Skeletal muscle tissue (tissue), 4 donors: ENCODE measurements around the gene PAM. TPM values are rescaled to one million over a fixed set of nuclear protein-coding genes. Genes with fewer than 3 reads are reported as not detected.
"Not testable (repeated sequence)": the region's sequence is repeated elsewhere in the genome, so short reads cannot be mapped to it uniquely, and the experiment has no call there.

ENCODE experiments used
- H3K27ac ChIP-seq: one replicate; pipeline ENCODE4 v1.7.0; 2013; ENCODE audit warnings: mild to moderate bottlenecking, low read depth, low read length, inconsistent platforms
- H3K27me3 ChIP-seq, 3 donors: one replicate each; pipeline ENCODE4 v1.7.0; 2013; ENCODE audit warnings: low read length in 3 of 3; ENCODE audit not compliant: control insufficient read depth in 3 of 3, insufficient read depth in 3 of 3
- H3K36me3 ChIP-seq, 3 donors: one replicate each; pipeline ENCODE4 v1.7.0; 2013; ENCODE audit warnings: low read length in 3 of 3; ENCODE audit not compliant: control insufficient read depth in 3 of 3, insufficient read depth in 3 of 3
- H3K4me1 ChIP-seq, 3 donors: one replicate each; pipeline ENCODE4 v1.7.0; 2013; ENCODE audit warnings: low read length in 3 of 3, mild to moderate bottlenecking in 3 of 3; ENCODE audit not compliant: control insufficient read depth in 3 of 3, insufficient read depth in 3 of 3
- H3K4me3 ChIP-seq, 3 donors: one replicate each; pipeline ENCODE4 v1.7.0; 2013; ENCODE audit warnings: low read length in 3 of 3
- H3K9ac ChIP-seq, 3 donors: one replicate each; pipeline ENCODE4 v1.7.0; 2013; ENCODE audit warnings: low read length in 3 of 3, mild to moderate bottlenecking in 3 of 3, moderate library complexity in 2 of 3, low read depth in 1 of 3
- H3K9me3 ChIP-seq, 3 donors: one replicate each; pipeline ENCODE4 v1.7.0; 2013; ENCODE audit warnings: low read length in 3 of 3; ENCODE audit not compliant: control insufficient read depth in 3 of 3
- total RNA-seq: library from RNA; depleted of rRNA; stranded (reverse); fragments of >200 nt; gene quantifications from one replicate; pipeline ENCODE4 v1.2.3, GENCODE V29; 2014
- donor health status: Osteomylitis.

PAM gene
- total RNA-seq, 1 donor from 2014 or later: 95.5 TPM

DNA sequence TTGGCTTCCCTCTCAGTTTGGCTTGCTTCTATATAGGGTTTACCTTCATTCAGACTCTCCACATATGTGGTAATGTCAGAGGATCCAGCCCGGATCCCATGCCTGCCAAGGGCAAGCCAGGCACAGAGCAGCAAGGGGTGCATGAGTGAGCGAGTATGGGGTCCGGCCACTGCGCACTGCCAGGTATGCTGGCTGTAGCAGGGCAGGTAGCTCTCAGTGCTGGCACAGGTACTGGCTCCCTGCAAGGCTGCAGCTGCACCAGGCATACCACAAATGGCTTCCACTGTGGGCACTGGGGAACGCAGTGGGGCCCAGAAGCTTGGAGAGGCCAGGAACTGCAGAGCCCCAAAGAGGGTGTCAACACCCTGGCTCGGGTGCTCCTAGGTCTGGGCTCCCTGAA, 278.6 kb downstream of the PAM start:
- H3K27ac ChIP-seq: no peak overlapping the region
- H3K9me3 ChIP-seq: no peaks in the 10 kb centered on the region
- H3K4me3 ChIP-seq: no peak overlapping the region
- no peak overlapping the region for H3K9ac ChIP-seq
- H3K4me1 ChIP-seq: peaks cover 0 to 4% (median 0%) of the 10 kb centered on the region in 3 donors
- H3K36me3 ChIP-seq: peaks cover 4 to 21% (median 18%) of the 10 kb centered on the region in 3 donors
- H3K27me3 ChIP-seq: no peaks in the 10 kb centered on the region

DNA sequence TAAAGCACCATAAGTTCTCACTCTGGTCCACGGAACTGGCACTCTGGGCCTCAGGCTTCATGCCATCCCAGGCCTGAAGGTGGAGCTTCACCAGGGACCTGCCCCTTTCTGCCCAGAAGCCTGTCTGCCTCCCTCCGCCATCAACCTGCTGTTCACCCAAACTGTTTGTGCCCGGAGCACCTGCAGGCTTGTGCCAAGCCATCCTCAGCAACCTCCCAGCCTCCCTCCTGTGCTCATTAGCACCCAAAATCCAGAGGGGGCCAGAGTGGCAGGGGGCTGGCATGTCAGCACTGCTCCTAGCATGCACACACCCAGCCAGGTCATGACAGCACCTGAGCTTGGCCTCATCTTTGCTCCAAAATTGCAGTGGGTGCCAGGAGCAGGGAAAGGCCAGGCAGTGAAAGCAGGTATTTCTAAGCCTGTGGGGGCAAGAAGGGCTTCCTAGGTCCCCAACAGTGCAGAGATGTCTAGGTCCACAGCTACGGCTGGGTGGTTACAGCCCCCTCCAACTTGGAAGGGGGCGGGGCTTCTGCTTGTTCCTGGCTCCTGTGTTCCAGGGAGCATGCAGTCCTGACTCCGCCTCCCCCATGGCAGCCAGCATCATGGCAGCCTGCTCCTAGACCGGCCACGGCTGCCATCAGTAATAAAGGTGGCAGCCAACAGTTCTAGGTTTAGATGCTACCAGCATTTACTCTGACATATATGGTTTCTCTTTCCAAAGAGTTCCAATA, 279.7 kb downstream of the PAM start:
- H3K9ac ChIP-seq: no peak overlapping the region

DNA sequence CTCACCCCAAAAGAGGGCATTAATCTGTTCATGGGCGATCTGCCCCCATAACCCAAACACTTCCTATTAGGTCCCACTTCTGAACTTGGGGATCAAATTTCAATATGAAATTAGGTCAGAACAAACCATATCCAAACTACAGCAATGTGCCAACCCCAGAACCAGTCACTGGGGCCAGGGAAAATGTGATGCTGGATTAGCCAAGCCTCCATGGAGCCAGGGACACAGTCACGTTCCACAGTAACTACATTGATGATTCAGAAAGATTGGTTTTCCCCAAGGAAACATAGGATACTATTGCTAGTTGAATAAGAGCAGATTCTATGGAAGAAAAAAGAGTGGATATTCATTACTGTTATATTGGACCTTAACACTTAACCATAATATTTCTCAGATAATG, 280.6 kb downstream of the PAM start:
- Histone ChIP-seq H3K9ac (no peak overlapping the region), H3K36me3 (peaks cover 4 to 7% (median 4%) of the 10 kb centered on the region in 3 donors), H3K4me3 (no peak overlapping the region), H3K27me3 (no peaks in the 10 kb centered on the region), H3K27ac (no peak overlapping the region), H3K4me1 (peaks cover 0 to 4% (median 0%) of the 10 kb centered on the region in 3 donors), H3K9me3 (no peaks in the 10 kb centered on the region)

More for the DNA sequence above, 279.7 kb downstream of the PAM start:
- Histone ChIP-seq H3K4me3 (no peak overlapping the region), H3K36me3 (peaks cover 4 to 15% (median 10%) of the 10 kb centered on the region in 3 donors), H3K4me1 (peaks cover 0 to 4% (median 0%) of the 10 kb centered on the region in 3 donors), H3K9me3 (no peaks in the 10 kb centered on the region), H3K27ac (no peak overlapping the region), H3K27me3 (no peaks in the 10 kb centered on the region)

DNA sequence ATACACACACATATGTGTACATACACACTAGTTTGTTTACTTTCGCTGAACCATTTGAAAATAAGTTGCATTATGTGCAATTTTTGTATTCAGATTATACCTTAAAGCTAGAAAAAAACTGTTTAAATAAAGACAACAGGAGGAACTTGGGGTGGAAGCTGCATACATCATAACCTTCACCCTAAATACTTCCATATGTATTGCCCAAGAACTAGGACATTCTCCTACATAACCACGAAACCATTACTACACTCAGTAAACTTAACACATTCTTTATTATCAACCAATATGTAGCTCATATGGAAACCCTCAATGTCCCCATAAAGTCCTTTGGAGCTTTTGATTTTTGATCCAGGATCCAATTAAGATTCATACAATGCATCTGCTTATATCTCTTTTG, 281.5 kb downstream of the PAM start:
- H3K4me3 ChIP-seq: no peak overlapping the region
- no peaks in the 10 kb centered on the region for H3K27me3 ChIP-seq
- H3K9ac ChIP-seq: no peak overlapping the region
- no peak overlapping the region for H3K27ac ChIP-seq
- peaks cover 4 to 7% (median 4%) of the 10 kb centered on the region in 3 donors for H3K36me3 ChIP-seq
- no peaks in the 10 kb centered on the region for H3K9me3 ChIP-seq
- H3K4me1 ChIP-seq: peaks cover 0 to 4% (median 0%) of the 10 kb centered on the region in 3 donors

DNA sequence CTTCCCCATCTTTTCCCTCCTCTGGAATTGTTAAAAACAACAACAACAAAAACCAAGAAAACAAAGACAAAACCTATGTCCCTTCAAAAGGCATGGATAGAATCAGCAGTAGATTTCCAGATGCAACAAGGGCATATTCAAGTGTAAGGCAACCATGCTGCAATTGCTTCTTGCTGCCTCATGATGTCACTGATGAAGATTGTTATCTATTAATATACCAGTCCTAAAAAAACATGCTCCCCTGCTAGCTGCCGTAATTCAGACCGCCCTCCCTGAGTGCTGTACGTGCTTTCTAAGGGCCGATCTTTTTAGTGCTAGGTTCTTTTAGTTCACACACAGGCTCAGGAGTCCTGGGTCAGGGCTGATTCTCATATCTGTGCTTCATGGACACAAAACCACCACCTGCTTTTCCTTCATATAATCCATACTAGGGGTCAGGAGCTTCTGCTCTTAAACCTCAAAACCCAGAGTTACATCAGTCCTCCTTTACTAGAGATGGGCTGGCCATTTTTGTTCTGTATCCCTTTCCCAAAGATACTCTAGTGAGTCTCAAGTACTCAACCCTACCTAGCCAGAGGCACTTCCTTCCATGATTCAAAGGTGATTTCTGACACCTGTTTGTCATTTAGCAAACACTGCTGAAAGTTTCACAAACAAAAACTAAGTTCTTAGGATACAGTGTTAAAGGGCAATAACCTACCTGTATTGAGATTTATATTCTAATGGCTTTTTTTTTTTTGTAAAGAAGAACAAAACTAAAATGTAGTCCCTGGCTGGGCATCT, 282.8 kb downstream of the PAM start:
- Histone ChIP-seq H3K9me3 (no peaks in the 10 kb centered on the region), H3K9ac (peak overlapping the region in 1 of 3 donors; percentile 9), H3K4me3 (no peak overlapping the region), H3K27ac (no peak overlapping the region), H3K27me3 (no peaks in the 10 kb centered on the region), H3K36me3 (no peaks in the 10 kb centered on the region), H3K4me1 (peaks cover 0 to 4% (median 0%) of the 10 kb centered on the region in 3 donors)

DNA sequence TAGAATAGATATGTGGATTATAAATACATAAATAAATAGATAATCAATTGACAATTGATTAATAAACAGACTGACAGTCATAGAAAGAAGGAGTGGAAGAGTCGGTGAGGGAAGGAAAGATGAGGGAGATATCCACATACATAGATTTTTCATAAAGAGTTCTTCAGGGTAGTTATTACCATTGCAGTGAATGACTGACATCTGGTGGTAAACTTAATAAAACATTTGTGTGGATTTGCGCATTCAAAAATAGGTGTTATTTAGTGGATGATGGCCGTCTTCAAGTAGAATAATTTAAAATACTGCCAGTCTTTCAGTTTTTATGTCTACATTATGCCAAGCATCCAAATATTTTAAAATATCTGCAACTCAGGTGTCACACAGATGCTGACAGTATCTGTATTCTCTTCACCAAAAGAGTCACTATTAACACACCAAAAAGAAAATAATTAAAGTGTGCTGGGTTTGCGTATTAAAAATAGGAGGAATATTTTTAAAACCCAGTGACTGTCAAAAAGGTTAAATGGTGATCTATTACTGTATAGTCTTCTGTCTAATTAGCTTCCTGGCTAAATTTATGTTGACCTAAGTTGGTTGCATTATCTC, 286.1 kb downstream of the PAM start:
- Histone ChIP-seq H3K27ac (no peak overlapping the region), H3K36me3 (no peaks in the 10 kb centered on the region)

DNA sequence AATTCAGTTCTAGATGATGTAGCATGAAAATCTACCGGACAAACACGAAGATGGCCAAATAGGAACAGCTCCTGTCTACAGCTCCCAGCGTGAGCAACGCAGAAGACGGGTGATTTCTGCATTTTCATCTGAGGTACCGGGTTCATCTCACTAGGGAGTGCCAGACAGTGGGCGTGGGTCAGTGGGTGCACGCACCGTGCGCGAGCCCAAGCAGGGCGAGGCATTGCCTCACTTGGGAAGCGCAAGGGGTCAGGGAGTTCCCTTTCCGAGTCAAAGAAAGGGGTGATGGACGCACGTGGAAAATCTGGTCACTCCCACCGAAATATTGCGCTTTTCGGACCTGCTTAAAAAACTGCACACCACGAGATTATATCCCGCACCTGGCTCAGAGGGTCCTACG, 291.6 kb downstream of the PAM start:
- not testable (repeated sequence) for H3K4me1 ChIP-seq, H3K4me3 ChIP-seq, H3K9me3 ChIP-seq, H3K36me3 ChIP-seq, H3K9ac ChIP-seq, H3K27ac ChIP-seq, H3K27me3 ChIP-seq

More for the DNA sequence above, 286.1 kb downstream of the PAM start:
- H3K4me3 ChIP-seq: no peak overlapping the region
- no peaks in the 10 kb centered on the region for H3K4me1 ChIP-seq
- no peak overlapping the region for H3K9ac ChIP-seq
- no peaks in the 10 kb centered on the region for H3K27me3 ChIP-seq
- H3K9me3 ChIP-seq: no peaks in the 10 kb centered on the region

DNA sequence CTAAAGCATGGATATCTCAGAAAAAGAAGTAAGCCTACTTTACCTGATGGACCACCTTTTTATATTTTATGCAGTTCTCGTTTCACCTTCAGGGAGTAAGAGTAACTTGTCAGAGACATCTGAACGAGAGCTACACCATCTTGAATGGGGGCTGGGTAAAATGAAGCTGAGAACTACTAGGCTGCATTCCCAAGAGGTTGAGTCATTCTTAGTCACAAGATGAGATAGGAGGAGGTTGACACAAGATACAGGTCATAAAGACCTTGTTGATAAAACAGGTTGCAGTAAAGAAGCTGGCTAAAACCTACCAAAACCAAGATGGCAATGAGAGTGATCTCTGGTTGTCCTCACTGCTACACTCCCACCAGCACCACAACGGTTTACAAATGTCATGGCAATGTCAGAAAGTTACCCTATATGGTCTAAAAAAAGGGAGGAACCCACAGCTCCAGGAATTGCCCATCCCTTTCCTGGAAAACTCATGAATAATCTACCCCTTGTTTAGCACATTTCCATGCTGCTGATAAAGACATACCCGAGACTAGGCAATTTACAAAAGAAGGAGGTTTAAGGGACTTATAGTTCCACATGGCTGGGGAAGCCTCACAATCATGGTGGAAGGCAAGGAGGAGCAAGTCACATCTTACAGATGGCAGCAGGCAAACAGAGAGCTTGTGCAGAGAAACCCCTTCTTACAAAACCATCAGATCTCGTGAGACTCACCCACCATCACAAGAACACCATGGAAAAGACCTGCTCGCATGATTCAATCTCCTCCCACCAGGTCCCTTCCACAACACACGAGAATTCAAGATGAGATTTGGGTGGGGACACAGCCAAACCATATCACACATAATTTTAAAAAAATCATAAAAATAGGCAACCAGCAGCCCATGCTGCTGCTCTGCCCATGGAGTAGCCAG, 302.4 kb downstream of the PAM start:
- H3K4me1 ChIP-seq: no peaks in the 10 kb centered on the region
- H3K27me3 ChIP-seq: no peaks in the 10 kb centered on the region
- no peak overlapping the region for H3K9ac ChIP-seq
- H3K27ac ChIP-seq: no peak overlapping the region
- H3K4me3 ChIP-seq: no peak overlapping the region
- H3K9me3 ChIP-seq: no peaks in the 10 kb centered on the region
- H3K36me3 ChIP-seq: no peaks in the 10 kb centered on the region

DNA sequence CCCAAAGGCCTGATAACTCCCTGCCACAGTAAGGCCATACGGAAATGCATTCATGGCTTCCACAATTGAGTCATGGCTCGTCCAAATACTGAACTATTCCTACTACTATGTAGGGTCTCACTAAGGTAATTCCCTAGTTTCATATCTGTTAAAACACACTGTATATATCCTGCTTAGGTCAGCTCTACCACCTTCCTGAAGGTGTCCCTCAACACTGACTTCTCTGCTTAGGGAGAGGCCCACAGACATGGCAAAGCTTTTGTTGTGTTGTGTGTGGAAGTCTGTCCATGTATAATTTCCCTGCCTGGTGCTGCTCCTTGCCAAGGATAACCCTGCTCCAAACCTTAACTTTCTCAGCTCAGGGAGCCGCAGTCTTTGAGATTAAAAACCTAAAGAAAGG, 304.4 kb downstream of the PAM start:
- no peaks in the 10 kb centered on the region for H3K4me1 ChIP-seq
- H3K4me3 ChIP-seq: no peak overlapping the region
- no peaks in the 10 kb centered on the region for H3K9me3 ChIP-seq
- no peak overlapping the region for H3K27ac ChIP-seq
- no peak overlapping the region for H3K9ac ChIP-seq
- H3K27me3 ChIP-seq: no peaks in the 10 kb centered on the region
- no peaks in the 10 kb centered on the region for H3K36me3 ChIP-seq
